ENCODE data around the gene BTBD1.

DNA sequence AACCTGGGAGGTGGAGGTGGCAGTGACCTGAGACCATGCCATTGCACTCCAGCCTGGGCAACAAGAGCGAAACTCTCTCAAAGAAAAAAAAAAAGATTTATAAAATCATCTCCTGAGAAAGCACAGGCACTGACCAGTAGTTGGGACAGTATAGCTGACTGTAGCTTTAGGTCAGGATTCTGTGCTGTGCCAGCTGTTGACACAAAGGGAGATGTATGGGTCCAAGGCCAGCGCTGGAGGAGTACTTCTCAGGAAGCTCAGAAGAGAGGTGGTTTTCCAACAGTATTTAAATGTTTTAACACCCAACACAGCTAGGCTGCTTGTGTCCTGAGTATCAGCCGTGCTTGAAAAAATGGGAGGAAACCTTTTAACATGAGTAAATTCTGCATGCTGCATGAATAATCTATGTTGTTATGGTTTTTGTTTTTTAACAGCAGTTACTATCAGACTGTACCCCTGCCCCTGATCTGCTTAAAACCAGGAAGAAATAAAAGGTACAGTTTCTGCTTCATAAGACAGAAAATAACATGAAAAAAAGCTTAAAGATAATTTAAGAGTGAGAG, 74.5 kb downstream of the BTBD1 start:
- TF ChIP-seq POLR2AphosphoS5 (IDR thresholded peaks at IDR 0.05; ENCODE audit: low read depth, low read length) (no peak), POLR2A (IDR thresholded peaks at IDR 0.05; ENCODE audit: low read depth, low read length) (no peak), TAF1 (IDR thresholded peaks at IDR 0.05; ENCODE audit: borderline replicate concordance, low read depth, low read length) (no peak)

All from GM12892 (cell line).